Nephron progenitor cell (in vitro differentiated cells): ENCODE data around the gene NTNG2.

Experiments used
- DNase-seq: peaks from one replicate; pipeline ENCODE4 v3.0.0; 2021
- H3K27ac Mint-ChIP-seq: 2 replicates; pipeline ENCODE4 v1.8.0; 2021; ENCODE audit warnings: mild to moderate bottlenecking, moderate library complexity, mixed read lengths
- H3K27me3 Mint-ChIP-seq: 2 replicates; pipeline ENCODE4 v1.8.0; 2021; ENCODE audit warnings: mild to moderate bottlenecking, low read depth, mixed read lengths; ENCODE audit not compliant: poor library complexity
- H3K36me3 Mint-ChIP-seq: 2 replicates; pipeline ENCODE4 v1.8.0; 2021; ENCODE audit warnings: low read depth, mixed read lengths
- H3K4me1 Mint-ChIP-seq: 2 replicates; pipeline ENCODE4 v1.8.0; 2021; ENCODE audit warnings: mixed read lengths
- H3K4me3 Mint-ChIP-seq: 2 replicates; pipeline ENCODE4 v1.8.0; 2021; ENCODE audit warnings: mild to moderate bottlenecking, moderate library complexity, mixed read lengths
- H3K9me3 Mint-ChIP-seq: 2 replicates; pipeline ENCODE4 v1.8.0; 2021; ENCODE audit warnings: mild to moderate bottlenecking, moderate library complexity, mixed read lengths
- CTCF ChIP-seq: fragments of 200-600 bp; sonication (generic); IDR thresholded peaks from 2 replicates; pipeline ENCODE4 v1.5.0; 2021; ENCODE audit warnings: antibody characterized with exemption

NTNG2 gene

GRCh38 chr9:132249123-132249522 is 87.3 kb downstream of the NTNG2 start:
- Mint-ChIP-seq H3K4me1 (peaks cover 30% of the 10 kb centered on the region), H3K9me3 (peaks cover 26% of the 10 kb centered on the region), H3K4me3 (no peak overlapping the region), H3K36me3 (no peaks in the 10 kb centered on the region), H3K27ac (no peak overlapping the region), H3K27me3 (peaks cover 18% of the 10 kb centered on the region)
- no peak for DNase-seq
- no peak for TF ChIP-seq CTCF

GRCh38 chr9:132249690-132250089 is 87.8 kb downstream of the NTNG2 start:
- Mint-ChIP-seq H3K36me3 (no peaks in the 10 kb centered on the region), H3K27ac (no peak overlapping the region), H3K4me1 (peaks cover 24% of the 10 kb centered on the region), H3K27me3 (peaks cover 14% of the 10 kb centered on the region), H3K9me3 (peaks cover 26% of the 10 kb centered on the region), H3K4me3 (no peak overlapping the region)
- no peak for TF ChIP-seq CTCF
- no peak for DNase-seq

GRCh38 chr9:132250324-132251262 is 88.7 kb downstream of the NTNG2 start:
- Mint-ChIP-seq H3K9me3 (peaks cover 26% of the 10 kb centered on the region), H3K4me3 (no peak overlapping the region), H3K27me3 (peaks cover 16% of the 10 kb centered on the region), H3K36me3 (no peaks in the 10 kb centered on the region), H3K4me1 (peaks cover 15% of the 10 kb centered on the region), H3K27ac (no peak overlapping the region)
- no peak for DNase-seq
- no peak for TF ChIP-seq CTCF

- H3K36me3 Mint-ChIP-seq, result peaks cover 31% of the 10 kb centered on the region
- peaks cover 34% of the 10 kb centered on the region for H3K4me1 Mint-ChIP-seq
- peaks cover 13% of the 10 kb centered on the region for H3K9me3 Mint-ChIP-seq
- no peak for DNase-seq
- H3K27ac Mint-ChIP-seq, result no peak overlapping the region
- peaks cover 2% of the 10 kb centered on the region for H3K27me3 Mint-ChIP-seq
- H3K4me3 Mint-ChIP-seq, result no peak overlapping the region
- TF ChIP-seq CTCF, result no peak
Measured at GRCh38 chr9:132260846-132261245, 99.0 kb downstream of the NTNG2 start.

DNA sequence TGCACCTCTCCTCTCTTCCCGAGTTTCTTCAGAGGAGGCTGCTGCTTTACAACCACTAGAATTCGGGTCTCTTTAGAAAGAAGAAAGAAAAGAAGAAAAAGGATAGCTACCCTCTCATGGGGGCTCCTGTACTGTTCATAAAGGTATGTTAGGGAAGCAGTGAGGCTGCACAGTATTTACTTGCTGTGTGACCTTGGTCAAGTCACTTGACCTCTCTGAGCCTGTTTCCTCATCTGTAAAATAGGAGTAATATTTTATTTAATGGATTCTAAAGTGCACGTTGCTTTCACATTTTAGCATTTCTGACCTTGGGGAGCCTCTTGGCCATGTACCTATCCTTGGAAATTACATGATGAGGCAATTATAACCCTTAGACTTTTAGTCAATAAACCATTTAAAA is 104.2 kb downstream of the NTNG2 start:
- Mint-ChIP-seq H3K4me1 (peaks cover 14% of the 10 kb centered on the region), H3K4me3 (no peak overlapping the region), H3K27me3 (no peaks in the 10 kb centered on the region), H3K36me3 (peaks cover 53% of the 10 kb centered on the region), H3K27ac (no peak overlapping the region), H3K9me3 (no peaks in the 10 kb centered on the region)
- DNase-seq, result no peak
- no peak for TF ChIP-seq CTCF

DNA sequence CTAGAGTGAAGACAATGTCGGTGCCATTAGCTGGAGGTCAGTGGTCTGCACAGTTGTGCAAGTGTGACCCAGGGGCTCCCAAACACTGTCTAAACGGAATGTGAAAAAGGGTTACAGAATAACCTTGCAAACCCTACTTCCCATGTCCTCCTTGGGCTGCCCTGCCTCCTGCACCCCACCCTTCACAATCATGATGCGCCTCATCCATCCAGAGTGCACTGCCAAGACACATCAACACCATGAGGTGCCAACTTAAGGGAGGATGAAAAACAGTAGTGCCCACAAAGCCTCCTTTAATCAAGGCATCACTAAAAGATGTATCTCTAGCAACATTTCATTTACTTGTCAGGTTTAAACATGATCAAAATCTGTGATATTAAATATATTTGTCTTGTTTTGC is 105.8 kb downstream of the NTNG2 start:
- Mint-ChIP-seq H3K9me3 (no peaks in the 10 kb centered on the region), H3K27ac (no peak overlapping the region), H3K27me3 (no peaks in the 10 kb centered on the region), H3K4me3 (no peak overlapping the region), H3K4me1 (peaks cover 6% of the 10 kb centered on the region), H3K36me3 (peaks cover 56% of the 10 kb centered on the region)
- no peak for TF ChIP-seq CTCF
- no peak for DNase-seq
